ENCODE data around the gene SMG6.

The SMG6 gene

GRCh38 chr17:2253362-2253761 lies 50.2 kb downstream of the SMG6 start:
- TF ChIP-seq ZFP3 (CRISPR knock-in tag; IDR thresholded peaks at IDR 0.05) (no peak), ZNF565 (CRISPR knock-in tag; conservative IDR thresholded peaks at IDR 0.05; ENCODE audit: low read depth) (no peak), ZNF70 (CRISPR knock-in tag; IDR thresholded peaks at IDR 0.05) (no peak), TCF4 (CRISPR knock-in tag; IDR thresholded peaks at IDR 0.05; ENCODE audit: borderline replicate concordance) (no peak), ZFP30 (CRISPR knock-in tag; IDR thresholded peaks at IDR 0.05) (no peak), BACH2 (CRISPR knock-in tag; IDR thresholded peaks at IDR 0.05; ENCODE audit: borderline replicate concordance) (no peak), PATZ1 (CRISPR knock-in tag; IDR thresholded peaks at IDR 0.05; ENCODE audit: borderline replicate concordance) (no peak), GLIS3 (CRISPR knock-in tag; IDR thresholded peaks at IDR 0.05) (no peak), RARB (CRISPR knock-in tag; IDR thresholded peaks at IDR 0.05) (no peak), ZC3H10 (CRISPR knock-in tag; IDR thresholded peaks at IDR 0.05) (no peak), CSDC2 (CRISPR knock-in tag; IDR thresholded peaks at IDR 0.05) (no peak), ZNF8 (CRISPR knock-in tag; IDR thresholded peaks at IDR 0.05) (no peak), CREB5 (CRISPR knock-in tag; IDR thresholded peaks at IDR 0.05; ENCODE audit: low read depth) (no peak), ESRRG (CRISPR knock-in tag; IDR thresholded peaks at IDR 0.05) (no peak), PPARA (CRISPR knock-in tag; IDR thresholded peaks at IDR 0.05; ENCODE audit: borderline replicate concordance) (no peak), SNAI2 (CRISPR knock-in tag; IDR thresholded peaks at IDR 0.05) (no peak)
- TF ChIP-seq, protein P1, sequence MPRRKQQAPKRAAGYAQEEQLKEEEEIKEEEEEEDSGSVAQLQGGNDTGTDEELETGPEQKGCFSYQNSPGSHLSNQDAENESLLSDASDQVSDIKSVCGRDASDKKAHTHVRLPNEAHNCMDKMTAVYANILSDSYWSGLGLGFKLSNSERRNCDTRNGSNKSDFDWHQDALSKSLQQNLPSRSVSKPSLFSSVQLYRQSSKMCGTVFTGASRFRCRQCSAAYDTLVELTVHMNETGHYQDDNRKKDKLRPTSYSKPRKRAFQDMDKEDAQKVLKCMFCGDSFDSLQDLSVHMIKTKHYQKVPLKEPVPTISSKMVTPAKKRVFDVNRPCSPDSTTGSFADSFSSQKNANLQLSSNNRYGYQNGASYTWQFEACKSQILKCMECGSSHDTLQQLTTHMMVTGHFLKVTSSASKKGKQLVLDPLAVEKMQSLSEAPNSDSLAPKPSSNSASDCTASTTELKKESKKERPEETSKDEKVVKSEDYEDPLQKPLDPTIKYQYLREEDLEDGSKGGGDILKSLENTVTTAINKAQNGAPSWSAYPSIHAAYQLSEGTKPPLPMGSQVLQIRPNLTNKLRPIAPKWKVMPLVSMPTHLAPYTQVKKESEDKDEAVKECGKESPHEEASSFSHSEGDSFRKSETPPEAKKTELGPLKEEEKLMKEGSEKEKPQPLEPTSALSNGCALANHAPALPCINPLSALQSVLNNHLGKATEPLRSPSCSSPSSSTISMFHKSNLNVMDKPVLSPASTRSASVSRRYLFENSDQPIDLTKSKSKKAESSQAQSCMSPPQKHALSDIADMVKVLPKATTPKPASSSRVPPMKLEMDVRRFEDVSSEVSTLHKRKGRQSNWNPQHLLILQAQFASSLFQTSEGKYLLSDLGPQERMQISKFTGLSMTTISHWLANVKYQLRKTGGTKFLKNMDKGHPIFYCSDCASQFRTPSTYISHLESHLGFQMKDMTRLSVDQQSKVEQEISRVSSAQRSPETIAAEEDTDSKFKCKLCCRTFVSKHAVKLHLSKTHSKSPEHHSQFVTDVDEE (CRISPR knock-in tag; IDR thresholded peaks at IDR 0.05) = no peak
- TF ChIP-seq, protein P2, sequence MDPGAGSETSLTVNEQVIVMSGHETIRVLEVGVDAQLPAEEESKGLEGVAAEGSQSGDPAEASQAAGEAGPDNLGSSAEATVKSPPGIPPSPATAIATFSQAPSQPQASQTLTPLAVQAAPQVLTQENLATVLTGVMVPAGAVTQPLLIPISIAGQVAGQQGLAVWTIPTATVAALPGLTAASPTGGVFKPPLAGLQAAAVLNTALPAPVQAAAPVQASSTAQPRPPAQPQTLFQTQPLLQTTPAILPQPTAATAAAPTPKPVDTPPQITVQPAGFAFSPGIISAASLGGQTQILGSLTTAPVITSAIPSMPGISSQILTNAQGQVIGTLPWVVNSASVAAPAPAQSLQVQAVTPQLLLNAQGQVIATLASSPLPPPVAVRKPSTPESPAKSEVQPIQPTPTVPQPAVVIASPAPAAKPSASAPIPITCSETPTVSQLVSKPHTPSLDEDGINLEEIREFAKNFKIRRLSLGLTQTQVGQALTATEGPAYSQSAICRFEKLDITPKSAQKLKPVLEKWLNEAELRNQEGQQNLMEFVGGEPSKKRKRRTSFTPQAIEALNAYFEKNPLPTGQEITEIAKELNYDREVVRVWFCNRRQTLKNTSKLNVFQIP (CRISPR knock-in tag; IDR thresholded peaks at IDR 0.05; ENCODE audit: borderline replicate concordance, low read depth) = no peak
- no peak for ATAC-seq

GRCh38 chr17:2251098-2251497 lies 52.5 kb downstream of the SMG6 start:
- no peak for TF ChIP-seq TCF4 (CRISPR knock-in tag; IDR thresholded peaks at IDR 0.05; ENCODE audit: borderline replicate concordance)
- TF ChIP-seq ISL1 (CRISPR knock-in tag; IDR thresholded peaks at IDR 0.05) = peak; percentile 68
- peak; percentile 54 for ATAC-seq

DNA sequence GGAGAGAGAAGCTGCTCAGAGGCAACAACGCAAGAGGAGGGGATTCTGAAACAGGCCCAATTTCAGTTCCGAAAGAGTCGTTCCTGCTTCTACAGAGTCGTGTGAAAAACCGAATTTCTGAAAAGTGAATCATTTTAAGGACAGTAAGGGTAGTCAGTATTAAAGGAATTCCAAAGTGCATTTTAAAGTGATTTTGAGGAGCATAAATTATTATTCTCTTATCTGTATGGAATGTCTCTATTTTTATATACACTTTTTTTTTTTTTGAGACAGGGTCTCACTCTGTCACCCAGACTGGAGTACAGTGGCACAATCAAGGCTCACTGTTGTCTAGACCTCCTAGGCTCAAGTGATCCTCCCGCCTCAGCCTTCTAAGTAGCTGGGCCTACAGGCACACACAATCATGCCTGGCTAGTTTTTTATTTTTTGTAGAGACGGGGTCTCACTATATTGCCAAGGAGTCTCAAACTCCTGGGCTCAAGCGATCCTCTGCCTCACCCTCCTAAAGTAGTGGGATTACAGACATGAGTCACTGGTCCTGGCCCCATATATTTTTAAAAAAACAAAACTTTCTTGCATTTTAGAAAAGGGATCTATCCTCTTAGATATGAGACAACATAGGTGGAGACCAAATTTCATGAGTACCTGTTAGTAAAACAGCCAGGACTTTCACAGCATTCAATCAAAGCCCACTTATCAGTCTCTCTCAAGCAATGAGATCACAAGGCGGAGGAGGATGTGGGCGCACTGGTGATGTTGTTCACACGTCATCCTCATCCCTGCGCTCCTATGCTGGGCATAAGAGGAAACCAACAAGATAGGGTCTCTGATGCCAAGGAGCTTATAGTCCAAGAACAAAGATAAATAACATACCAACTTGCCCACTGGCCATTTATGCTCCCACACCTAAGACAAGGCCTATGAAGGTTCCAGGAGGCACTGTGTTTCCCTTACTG lies 53.2 kb downstream of the SMG6 start:
- TF ChIP-seq GLIS3 (CRISPR knock-in tag; IDR thresholded peaks at IDR 0.05) (no peak), OSR1 (CRISPR knock-in tag; IDR thresholded peaks at IDR 0.05) (no peak), TCF4 (CRISPR knock-in tag; IDR thresholded peaks at IDR 0.05; ENCODE audit: borderline replicate concordance) (no peak), ZNF565 (CRISPR knock-in tag; conservative IDR thresholded peaks at IDR 0.05; ENCODE audit: low read depth) (no peak), ISL1 (CRISPR knock-in tag; IDR thresholded peaks at IDR 0.05) (peak; percentile 75)
- peak; percentile 75 for ATAC-seq

DNA sequence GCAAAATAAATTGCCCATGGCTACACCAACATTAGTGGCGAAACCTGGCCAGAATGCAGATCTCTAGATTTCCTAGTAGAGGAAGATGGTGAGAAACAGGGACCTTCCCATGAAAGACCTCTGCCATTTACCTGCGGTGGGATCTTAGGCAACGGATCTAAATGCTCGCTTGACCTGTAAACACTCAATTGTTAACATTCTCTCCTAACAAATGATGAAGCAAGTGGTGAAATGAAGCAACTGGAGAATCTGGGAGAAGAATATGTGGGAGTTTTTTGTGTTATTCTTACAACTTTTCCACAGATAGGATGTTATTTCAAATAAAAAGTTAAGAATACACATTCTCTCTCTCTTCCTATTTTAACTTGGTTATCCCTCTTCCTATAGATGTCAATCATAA lies 56.6 kb downstream of the SMG6 start:
- ATAC-seq = no peak
- no peak for TF ChIP-seq ZNF70 (CRISPR knock-in tag; IDR thresholded peaks at IDR 0.05)
- TF ChIP-seq, protein P1 (CRISPR knock-in tag; IDR thresholded peaks at IDR 0.05) = no peak
- no peak for TF ChIP-seq BACH2 (CRISPR knock-in tag; IDR thresholded peaks at IDR 0.05; ENCODE audit: borderline replicate concordance)
- TF ChIP-seq ZNF565 (CRISPR knock-in tag; conservative IDR thresholded peaks at IDR 0.05; ENCODE audit: low read depth) = no peak
- TF ChIP-seq CSRNP3 (CRISPR knock-in tag; IDR thresholded peaks at IDR 0.05) = no peak
- TF ChIP-seq OSR1 (CRISPR knock-in tag; IDR thresholded peaks at IDR 0.05) = no peak
